Small intestine (tissue), 7 donors: ENCODE measurements around the gene FAAP100. TPM values are rescaled to one million over a fixed set of nuclear protein-coding genes. Genes with fewer than 3 reads are reported as not detected.

ENCODE experiments used
- DNase-seq, 2 donors: peaks; one replicate each; pipeline versions ENCODE4 v3.0.0 to v3.0.0-alpha.2; 2013
- FAIRE-seq: peaks from 2 replicates; lab custom pipeline; 2012; peaks lifted over from hg19 to GRCh38; lab: Jason Lieb, UNC
- H3K27ac ChIP-seq, 3 donors: one replicate each; pipeline ENCODE4 v1.5.1; 2013; ENCODE audit warnings: low read length in 2 of 3, mild to moderate bottlenecking in 2 of 3, control low read depth in 1 of 3, inconsistent platforms in 1 of 3, low read depth in 1 of 3, moderate library complexity in 1 of 3
- H3K27me3 ChIP-seq, 3 donors: one replicate each; pipeline ENCODE4 v1.6.1; 2013; ENCODE audit warnings: low read length in 3 of 3, inconsistent platforms in 1 of 3; ENCODE audit not compliant: control insufficient read depth in 3 of 3, insufficient read depth in 3 of 3
- H3K36me3 ChIP-seq, 3 donors: one replicate each; pipeline ENCODE4 v1.6.1; 2013; ENCODE audit warnings: low read length in 3 of 3, inconsistent platforms in 1 of 3, low read depth in 1 of 3, mild to moderate bottlenecking in 1 of 3, moderate library complexity in 1 of 3; ENCODE audit not compliant: control insufficient read depth in 3 of 3, insufficient read depth in 2 of 3
- H3K4me1 ChIP-seq, 3 donors: one replicate each; pipeline ENCODE4 v1.6.1; 2013; ENCODE audit warnings: low read length in 2 of 3, inconsistent platforms in 1 of 3, low read depth in 1 of 3, mild to moderate bottlenecking in 1 of 3, moderate library complexity in 1 of 3; ENCODE audit not compliant: control insufficient read depth in 3 of 3, insufficient read depth in 2 of 3
- H3K4me3 ChIP-seq, 3 donors: one replicate each; pipeline ENCODE4 v1.5.1; 2013; ENCODE audit warnings: low read length in 3 of 3, control low read depth in 1 of 3, inconsistent platforms in 1 of 3, low read depth in 1 of 3, mild to moderate bottlenecking in 1 of 3, moderate library complexity in 1 of 3
- H3K9me3 ChIP-seq, 2 donors: one replicate each; pipeline ENCODE4 v1.6.1; 2013; ENCODE audit warnings: low read depth in 1 of 2, low read length in 1 of 2; ENCODE audit not compliant: control insufficient read depth in 2 of 2, insufficient read depth in 1 of 2
- WGBS, 3 donors: extraction: QIAGEN DNeasy Blood & Tissue Kit; methylation state at CpG; one replicate each; pipeline ENCODE4 v1.1.7; 2013; 5-methylcytosine and 5-hydroxymethylcytosine counted together
- polyA plus RNA-seq, 4 donors: library from polyadenylated mRNA; stranded (reverse) in 3 of 4; unstranded in 1 of 4; fragments of 200-250 nt in 3 of 4; fragments of 120-200 nt in 1 of 4; gene quantifications; one replicate each; pipeline versions ENCODE4 v1.2.1 to v1.2.3, GENCODE V29; 2013
- donor health status: healthy with polysubstance abuse.
- donor health status: control.
- donor health status: control.
- donor health status: Bipolar disorder and iron deficiency.
- donor health status: healthy.

FAAP100 gene
- polyA plus RNA-seq, 4 donors = 23.7 to 30.2 (median 26.9) TPM

GRCh38 chr17:81519284-81520020, 32.7 kb downstream of the FAAP100 start:
- Histone ChIP-seq H3K27ac (peak overlapping the region; percentile 66 to 94 (median 81)), H3K36me3 (peaks cover 0 to 24% (median 0%) of the 10 kb centered on the region in 3 donors), H3K9me3 (no peaks in the 10 kb centered on the region), H3K27me3 (peaks cover 0 to 5% (median 0%) of the 10 kb centered on the region in 3 donors), H3K4me1 (peaks cover 0 to 47% (median 9%) of the 10 kb centered on the region in 3 donors), H3K4me3 (peak overlapping the region; percentile 43 to 70 (median 47))
- DNase-seq = peak; percentile 78 to 90
- 4 to 6% (median 4%) methylated on average over 24 to 61 of the region's 61 CpGs for WGBS, 3 donors
- FAIRE-seq = no peak

- peak overlapping the region; percentile 23 to 94 (median 81) for H3K27ac ChIP-seq
- peaks cover 0 to 5% (median 0%) of the 10 kb centered on the region in 3 donors for H3K27me3 ChIP-seq
- H3K4me1 ChIP-seq = peaks cover 0 to 45% (median 9%) of the 10 kb centered on the region in 3 donors
- H3K36me3 ChIP-seq = peaks cover 0 to 24% (median 0%) of the 10 kb centered on the region in 3 donors
- H3K9me3 ChIP-seq = no peaks in the 10 kb centered on the region
- peak; percentile 77 to 78 for DNase-seq
- no peak for FAIRE-seq
- 1% methylated on average over 39 to 47 of the region's 47 CpGs for WGBS, 3 donors
- H3K4me3 ChIP-seq = peak overlapping the region; percentile 43 to 70 (median 47)
Observed at GRCh38 chr17:81518785-81519283, 33.3 kb downstream of the FAAP100 start.

GRCh38 chr17:81518113-81518784, 33.9 kb downstream of the FAAP100 start:
- no peak for FAIRE-seq
- no peaks in the 10 kb centered on the region for H3K9me3 ChIP-seq
- 14 to 34% (median 27%) methylated on average over 22 to 24 of the region's 24 CpGs for WGBS, 3 donors
- peaks cover 0 to 5% (median 0%) of the 10 kb centered on the region in 3 donors for H3K27me3 ChIP-seq
- peaks cover 0 to 40% (median 9%) of the 10 kb centered on the region in 3 donors for H3K4me1 ChIP-seq
- peak overlapping the region; percentile 23 to 94 (median 81) for H3K27ac ChIP-seq
- peak overlapping the region in 2 of 3 donors; percentile 23 to 70 for H3K4me3 ChIP-seq
- no peak for DNase-seq
- peaks cover 0 to 24% (median 0%) of the 10 kb centered on the region in 3 donors for H3K36me3 ChIP-seq

- Histone ChIP-seq H3K36me3 (peaks cover 0 to 24% (median 0%) of the 10 kb centered on the region in 3 donors), H3K27me3 (peaks cover 0 to 5% (median 0%) of the 10 kb centered on the region in 3 donors), H3K4me1 (peaks cover 0 to 36% (median 9%) of the 10 kb centered on the region in 3 donors), H3K4me3 (no peak overlapping the region), H3K27ac (peak overlapping the region in 2 of 3 donors; percentile 35 to 81), H3K9me3 (no peaks in the 10 kb centered on the region)
- DNase-seq (no peak), FAIRE-seq (no peak)
- WGBS, 3 donors = 54 to 77% (median 77%) methylated on average over 22 to 24 of the region's 24 CpGs
Observed at GRCh38 chr17:81517339-81518112, 34.6 kb downstream of the FAAP100 start.

- Histone ChIP-seq H3K4me3 (no peak overlapping the region), H3K27ac (peak overlapping the region in 1 of 3 donors; percentile 28), H3K36me3 (peaks cover 0 to 27% (median 0%) of the 10 kb centered on the region in 3 donors), H3K4me1 (peaks cover 0 to 36% (median 9%) of the 10 kb centered on the region in 3 donors), H3K27me3 (peaks cover 0 to 5% (median 0%) of the 10 kb centered on the region in 3 donors), H3K9me3 (no peaks in the 10 kb centered on the region)
- FAIRE-seq (no peak), DNase-seq (no peak)
- WGBS, 3 donors = 76 to 91% (median 87%) methylated on average over 8 to 9 of the region's 9 CpGs
Observed at GRCh38 chr17:81517009-81517338, 35.2 kb downstream of the FAAP100 start.

- 71 to 84% (median 71%) methylated on average over 4 of the region's 4 CpGs for WGBS, 3 donors
- H3K9me3 ChIP-seq = no peaks in the 10 kb centered on the region
- no peak for DNase-seq
- H3K36me3 ChIP-seq = peaks cover under 1 to 33% (median 5%) of the 10 kb centered on the region in 3 donors
- H3K27me3 ChIP-seq = peaks cover 0 to 5% (median 0%) of the 10 kb centered on the region in 3 donors
- no peak for FAIRE-seq
- H3K4me3 ChIP-seq = peak overlapping the region in 1 of 3 donors; percentile 13
- H3K4me1 ChIP-seq = peaks cover 0 to 36% (median 9%) of the 10 kb centered on the region in 3 donors
- peak overlapping the region in 2 of 3 donors; percentile 45 to 100 for H3K27ac ChIP-seq
Observed at GRCh38 chr17:81516439-81516838, 35.7 kb downstream of the FAAP100 start.

GRCh38 chr17:81515530-81516041, 36.6 kb downstream of the FAAP100 start:
- 50 to 56% (median 55%) methylated on average over 19 of the region's 19 CpGs for WGBS, 3 donors
- H3K27ac ChIP-seq = peak overlapping the region; percentile 100
- H3K36me3 ChIP-seq = peaks cover 9 to 41% (median 10%) of the 10 kb centered on the region in 3 donors
- H3K4me3 ChIP-seq = peak overlapping the region; percentile 65 to 84 (median 80)
- H3K9me3 ChIP-seq = no peaks in the 10 kb centered on the region
- H3K27me3 ChIP-seq = peaks cover 0 to 5% (median 0%) of the 10 kb centered on the region in 3 donors
- DNase-seq = no peak
- FAIRE-seq = no peak
- H3K4me1 ChIP-seq = peaks cover 0 to 36% (median 9%) of the 10 kb centered on the region in 3 donors
